ENCODE results near the gene ESCO1. TPM values are rescaled to one million over a fixed set of nuclear protein-coding genes. Genes with fewer than 3 reads are reported as not detected.
"Not testable (repeated sequence)": the region's sequence is repeated elsewhere in the genome, so short reads cannot be mapped to it uniquely, and the experiment has no call there.

Gene ESCO1, protein sequence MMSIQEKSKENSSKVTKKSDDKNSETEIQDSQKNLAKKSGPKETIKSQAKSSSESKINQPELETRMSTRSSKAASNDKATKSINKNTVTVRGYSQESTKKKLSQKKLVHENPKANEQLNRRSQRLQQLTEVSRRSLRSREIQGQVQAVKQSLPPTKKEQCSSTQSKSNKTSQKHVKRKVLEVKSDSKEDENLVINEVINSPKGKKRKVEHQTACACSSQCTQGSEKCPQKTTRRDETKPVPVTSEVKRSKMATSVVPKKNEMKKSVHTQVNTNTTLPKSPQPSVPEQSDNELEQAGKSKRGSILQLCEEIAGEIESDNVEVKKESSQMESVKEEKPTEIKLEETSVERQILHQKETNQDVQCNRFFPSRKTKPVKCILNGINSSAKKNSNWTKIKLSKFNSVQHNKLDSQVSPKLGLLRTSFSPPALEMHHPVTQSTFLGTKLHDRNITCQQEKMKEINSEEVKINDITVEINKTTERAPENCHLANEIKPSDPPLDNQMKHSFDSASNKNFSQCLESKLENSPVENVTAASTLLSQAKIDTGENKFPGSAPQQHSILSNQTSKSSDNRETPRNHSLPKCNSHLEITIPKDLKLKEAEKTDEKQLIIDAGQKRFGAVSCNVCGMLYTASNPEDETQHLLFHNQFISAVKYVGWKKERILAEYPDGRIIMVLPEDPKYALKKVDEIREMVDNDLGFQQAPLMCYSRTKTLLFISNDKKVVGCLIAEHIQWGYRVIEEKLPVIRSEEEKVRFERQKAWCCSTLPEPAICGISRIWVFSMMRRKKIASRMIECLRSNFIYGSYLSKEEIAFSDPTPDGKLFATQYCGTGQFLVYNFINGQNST
- total RNA-seq (ENCODE audit: insufficient read depth, low replicate concordance): 28.9 TPM

- peak; percentile 97 for DNase-seq (ENCODE audit: low spot score)
Observed at GRCh38 chr18:21600526-21601410, at the start of gene ESCO1. ESCO1 (minus strand) TSS chr18:21600704; CDS start chr18:21574843, 25,861 bp downstream.

GRCh38 chr18:21640375-21640774 is 39.9 kb upstream of the ESCO1 start:
- not testable (repeated sequence) for DNase-seq (ENCODE audit: low spot score)

DNA sequence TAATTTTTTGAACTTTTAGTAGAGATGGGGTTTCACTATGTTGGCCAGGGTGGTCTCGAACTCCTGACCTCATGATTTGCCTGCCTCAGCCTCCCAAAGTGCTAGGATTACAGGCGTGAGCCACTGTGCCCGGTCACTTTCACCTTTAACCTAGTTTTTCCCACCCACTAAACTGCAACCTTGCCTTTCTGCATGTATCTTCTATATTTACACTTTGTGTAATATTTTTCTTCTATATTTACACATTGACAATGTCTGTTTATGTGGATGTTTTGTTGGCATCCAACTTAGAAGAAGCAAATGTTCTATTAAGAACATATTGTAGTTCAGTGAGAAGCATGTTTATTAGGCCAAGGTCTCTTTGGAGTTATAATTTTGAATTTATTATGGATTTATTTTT is 38.3 kb upstream of the ESCO1 start:
- no peak for DNase-seq (ENCODE audit: low spot score)

GRCh38 chr18:21636769-21637168 is 36.3 kb upstream of the ESCO1 start:
- DNase-seq (ENCODE audit: low spot score): no peak

- no peak for DNase-seq (ENCODE audit: low spot score)
Observed at GRCh38 chr18:21634588-21635199, 34.2 kb upstream of the ESCO1 start.

DNA sequence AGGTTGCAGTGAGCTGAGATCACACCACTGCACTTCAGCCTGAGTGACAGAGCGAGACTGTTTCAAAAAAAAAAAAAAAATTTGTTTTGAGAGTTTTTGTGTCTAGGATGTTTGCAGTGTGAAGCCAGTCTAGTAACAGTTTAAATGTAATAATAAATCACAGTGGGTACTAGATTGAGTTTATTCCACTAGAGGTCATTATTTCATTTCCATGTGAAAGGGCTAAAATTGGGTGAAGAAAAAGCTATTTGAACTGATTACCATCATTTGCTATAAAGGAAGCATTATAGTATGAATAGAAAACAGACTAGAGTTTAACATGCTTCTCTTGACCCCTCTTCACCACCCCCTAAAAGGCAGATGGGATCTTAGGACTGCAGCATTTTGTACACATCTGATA is 31.9 kb upstream of the ESCO1 start:
- DNase-seq (ENCODE audit: low spot score): no peak

- no peak for DNase-seq (ENCODE audit: low spot score)
Observed at GRCh38 chr18:21629089-21629832, 28.8 kb upstream of the ESCO1 start.

DNA sequence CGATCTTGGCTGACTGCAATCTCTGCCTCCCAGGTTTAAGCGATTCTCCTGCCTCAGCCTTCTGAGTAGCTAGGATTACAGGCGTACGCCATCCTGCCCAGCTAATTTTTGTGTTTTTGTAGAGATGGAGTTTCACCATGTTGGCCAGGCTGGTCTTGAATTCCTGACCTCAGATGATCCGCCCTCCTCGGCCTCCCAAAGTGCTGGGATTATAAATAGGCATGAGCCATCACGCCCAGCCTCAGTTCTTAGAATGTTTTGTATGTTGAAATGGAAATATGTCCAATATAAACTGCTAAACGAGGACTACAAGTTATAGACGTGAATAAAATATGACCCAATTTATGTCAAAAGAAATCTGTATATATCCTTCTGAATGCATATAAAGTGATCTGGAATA is 21.1 kb upstream of the ESCO1 start:
- not testable (repeated sequence) for DNase-seq (ENCODE audit: low spot score)

GRCh38 chr18:21612125-21613039 is 11.9 kb upstream of the ESCO1 start, which contains the start of gene SNRPD1:
SNRPD1 (plus strand) TSS chr18:21612314; CDS start chr18:21612430, 116 bp downstream.
- peak; percentile 94 for DNase-seq (ENCODE audit: low spot score)

DNA sequence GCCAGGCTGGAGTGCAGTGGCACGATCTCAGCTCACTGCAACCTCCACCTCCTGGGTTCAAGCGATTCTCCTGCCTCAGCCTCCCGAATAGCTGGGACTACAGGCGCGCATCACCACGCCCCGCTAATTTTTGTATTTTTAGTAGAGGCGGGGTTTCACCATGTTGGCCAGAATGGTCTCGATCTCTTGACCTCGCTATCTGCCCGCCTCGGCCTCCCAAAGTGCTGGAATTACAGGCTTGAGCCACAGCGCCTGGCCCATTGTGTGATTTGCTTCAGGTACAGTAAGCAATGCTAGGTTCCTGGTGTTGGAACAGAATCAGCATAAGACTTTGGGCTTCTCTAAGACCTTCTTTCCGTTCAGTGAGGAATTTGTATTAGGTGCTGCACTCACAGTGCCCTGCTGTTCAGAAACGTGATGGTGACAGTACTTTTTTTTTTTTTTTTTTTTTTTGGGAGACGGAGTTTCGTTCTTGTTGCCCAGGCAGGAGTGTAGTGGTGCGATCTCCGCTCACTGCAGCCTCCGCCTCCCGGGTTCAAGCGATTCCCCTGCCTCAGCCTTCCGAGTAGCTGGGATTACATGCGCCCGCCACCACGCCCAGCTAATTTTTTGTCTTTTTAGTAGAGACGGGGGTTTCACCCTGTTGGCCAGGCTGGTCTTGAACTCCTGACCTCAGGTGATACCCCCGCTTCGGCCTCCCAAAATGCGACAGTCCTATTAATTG is 11.1 kb upstream of the ESCO1 start:
- DNase-seq (ENCODE audit: low spot score): not testable (repeated sequence)

DNA sequence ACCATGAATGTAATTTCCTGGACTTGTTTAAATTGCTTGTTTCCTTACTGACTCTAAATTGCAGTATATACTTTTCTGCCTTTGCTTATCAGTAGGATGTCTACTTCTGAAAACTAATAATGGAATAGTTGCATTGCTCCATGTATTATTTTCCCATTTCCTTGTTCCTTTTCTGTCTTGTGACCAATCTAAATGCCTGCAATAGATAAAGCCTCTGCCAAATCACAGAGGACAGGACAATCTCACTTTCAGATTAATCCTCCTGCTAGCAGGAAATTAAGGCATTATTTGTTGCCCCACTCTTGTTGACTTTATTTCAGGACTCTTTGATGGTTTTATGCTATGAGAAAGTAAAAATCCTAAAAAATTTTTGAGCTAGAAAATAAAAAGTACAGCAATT is 4.7 kb upstream of the ESCO1 start:
- DNase-seq (ENCODE audit: low spot score): no peak

DNA sequence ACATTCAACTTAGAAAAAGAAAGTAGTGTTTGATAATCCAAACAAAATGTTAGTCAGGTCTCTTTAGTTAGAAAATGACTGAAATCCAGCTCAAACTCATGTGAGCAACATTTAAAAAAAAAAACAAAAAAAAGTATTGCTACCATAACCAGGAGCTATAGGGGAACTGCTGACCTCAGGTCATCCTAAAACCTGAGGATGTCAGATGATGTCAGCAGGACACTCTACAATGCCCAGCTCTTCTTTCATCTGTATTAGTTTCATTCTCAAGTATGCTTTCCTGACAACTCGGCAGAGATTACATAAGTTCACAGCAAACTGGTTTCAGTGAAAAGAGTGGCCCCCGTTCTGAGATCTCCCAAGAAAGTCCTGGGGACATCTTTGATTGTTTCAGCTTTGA is 4.2 kb upstream of the ESCO1 start:
- DNase-seq (ENCODE audit: low spot score): no peak

DNA sequence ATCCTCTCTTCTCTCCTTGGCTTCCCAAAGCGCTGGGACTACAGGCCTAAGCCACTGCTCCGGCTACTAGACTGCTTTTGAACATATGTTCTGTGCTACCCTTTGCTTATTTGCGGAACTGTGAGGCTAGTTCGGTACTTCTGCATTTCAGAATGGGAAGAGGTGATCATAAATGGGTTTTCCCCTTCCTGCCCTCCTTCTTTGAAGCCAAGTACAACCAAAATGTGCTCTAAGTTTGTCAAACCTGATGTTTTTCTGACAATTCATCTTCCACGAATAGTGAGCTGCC is 1.7 kb upstream of the ESCO1 start:
- DNase-seq (ENCODE audit: low spot score): peak; percentile 16

- peak; percentile 29 for DNase-seq (ENCODE audit: low spot score)
Observed at GRCh38 chr18:21599585-21600525, 649 bp downstream of the ESCO1 start.

DNA sequence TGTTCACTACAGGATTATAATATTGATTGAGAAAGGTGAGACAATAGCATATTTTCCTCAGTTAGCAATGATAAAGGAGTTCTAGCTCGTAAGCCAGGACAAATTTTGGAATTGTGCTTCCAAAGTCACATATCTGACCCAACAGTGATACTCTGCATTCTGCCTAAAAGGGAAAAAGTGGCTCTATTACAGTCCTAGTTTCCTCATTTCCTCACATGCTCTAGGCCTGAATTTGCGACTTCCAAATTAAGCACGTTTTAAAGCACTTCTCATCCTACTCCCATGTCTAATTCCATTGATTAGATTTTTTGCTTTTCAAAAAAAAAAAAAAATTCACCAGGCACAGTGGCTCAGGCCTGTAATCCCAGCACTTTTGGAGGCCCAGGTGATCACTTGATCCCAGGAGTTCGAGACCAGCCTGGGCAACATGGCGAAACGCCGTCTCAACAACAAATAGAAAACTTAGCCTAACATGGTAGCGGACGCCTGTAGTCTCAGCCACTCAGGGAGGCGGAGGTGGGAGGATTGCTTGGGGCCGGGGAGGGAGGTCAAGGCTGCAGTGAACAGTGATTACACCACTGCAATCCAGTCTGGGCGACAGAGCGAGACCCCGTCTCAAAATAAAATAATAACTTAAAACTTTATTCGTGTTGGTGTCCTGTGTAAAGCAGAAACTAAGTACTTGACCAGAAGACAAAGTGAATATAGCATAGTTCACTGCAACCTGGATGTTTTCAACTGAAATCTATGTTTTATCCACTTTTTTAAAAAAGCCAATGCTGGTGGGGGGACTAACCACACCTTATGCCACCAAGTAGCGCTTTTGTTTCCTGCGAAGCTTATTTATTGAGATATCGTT is 1.5 kb downstream of the ESCO1 start:
- DNase-seq (ENCODE audit: low spot score): no peak

DNA sequence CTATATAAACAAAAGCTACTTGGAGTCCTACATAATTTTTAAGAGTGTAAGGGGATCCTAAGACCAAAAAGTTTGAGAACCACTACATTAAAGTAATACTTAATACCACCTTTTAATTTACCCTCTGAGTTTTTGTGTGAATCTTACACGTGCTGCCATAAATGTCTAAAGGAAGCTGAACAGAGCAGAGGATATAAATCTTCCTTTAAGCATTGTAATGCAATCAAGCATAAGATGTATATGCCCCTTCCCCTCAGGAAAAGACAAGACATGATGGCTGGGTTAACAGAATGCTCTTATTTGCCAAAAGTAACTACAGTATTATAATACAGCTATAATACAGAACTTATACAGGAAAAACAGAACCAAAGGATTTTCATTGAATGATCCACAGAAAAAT is 2.9 kb downstream of the ESCO1 start:
- DNase-seq (ENCODE audit: low spot score): no peak

All from umbilical cord (tissue), 2 donors.